ENCODE data around the gene ARHGAP23.

ARHGAP23 gene

DNA sequence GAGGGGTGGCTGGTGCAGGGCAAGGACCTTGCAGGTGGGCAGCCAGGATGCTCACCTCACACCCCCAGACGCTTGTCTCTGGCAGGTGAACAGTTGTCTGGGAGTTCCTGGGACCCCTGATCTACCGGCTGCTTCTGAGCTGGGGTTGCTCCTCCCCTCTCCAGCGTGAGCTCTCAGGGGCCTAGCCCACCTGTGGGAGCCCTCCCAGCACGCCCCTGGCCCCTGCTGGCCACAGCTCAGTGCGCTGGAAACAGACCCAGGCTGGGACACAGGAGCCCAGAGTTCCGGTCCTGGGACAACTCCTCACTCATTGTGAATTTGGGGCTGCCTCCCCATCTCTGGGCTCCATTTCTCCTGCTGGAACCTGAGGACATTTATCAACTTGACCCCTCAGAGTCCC, 30.3 kb downstream of the ARHGAP23 start:
- Histone ChIP-seq H2AFZ (ENCODE audit: low read depth, low read length, severe bottlenecking) (no peak overlapping the region), H3K27me3 (ENCODE audit: low read length) (no peaks in the 10 kb centered on the region), H3K9ac (ENCODE audit: low read length) (no peak overlapping the region), H3K4me3 (ENCODE audit: insufficient read depth, low read length, poor library complexity, severe bottlenecking) (no peak overlapping the region), H3K9me2 (replicated peaks; ENCODE audit: insufficient read depth, low read length) (no peaks in the 10 kb centered on the region), H3K36me3 (ENCODE audit: low read length) (no peaks in the 10 kb centered on the region), H3K27ac (ENCODE audit: low read depth, low read length) (no peak overlapping the region), H3K9me3 (ENCODE audit: insufficient read depth, low read length) (no peaks in the 10 kb centered on the region), H3K4me2 (ENCODE audit: low read depth, low read length, poor library complexity, severe bottlenecking) (no peak overlapping the region), H3F3A (ENCODE audit: insufficient read depth) (no peaks in the 10 kb centered on the region), H3K79me2 (ENCODE audit: insufficient read depth, low read length) (no peaks in the 10 kb centered on the region), H4K20me1 (ENCODE audit: low read depth, low read length) (no peaks in the 10 kb centered on the region)
- TF ChIP-seq EZH2phosphoT487 (conservative IDR thresholded peaks at IDR 0.05; ENCODE audit: low read length) (no peak), CTCF (IDR thresholded peaks at IDR 0.05; ENCODE audit: insufficient read depth, low read length, poor library complexity, severe bottlenecking) (no peak)

DNA sequence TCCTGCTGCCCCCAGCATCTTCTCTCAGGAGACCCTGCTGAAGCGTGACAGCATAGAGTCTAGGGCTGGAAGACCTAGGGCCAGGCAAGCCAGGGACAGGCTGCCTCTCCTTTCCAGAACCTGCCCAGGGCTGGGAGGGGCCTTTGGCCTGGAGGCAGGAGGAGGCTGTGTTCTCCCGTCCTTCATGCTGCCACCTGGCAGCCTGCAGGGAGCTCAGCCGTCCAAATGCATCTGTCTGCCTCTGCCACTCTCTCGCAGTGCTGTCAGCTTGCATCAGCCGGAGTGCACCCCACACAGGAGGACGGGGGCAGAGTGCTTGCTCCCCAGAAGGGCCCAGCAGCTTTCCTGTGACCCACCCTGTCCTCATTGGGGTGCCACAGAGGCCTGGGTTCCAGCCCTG, 31.3 kb downstream of the ARHGAP23 start:
- no peak overlapping the region for H3K4me2 ChIP-seq (ENCODE audit: low read depth, low read length, poor library complexity, severe bottlenecking)
- TF ChIP-seq EZH2phosphoT487 (conservative IDR thresholded peaks at IDR 0.05; ENCODE audit: low read length): no peak
- TF ChIP-seq CTCF (IDR thresholded peaks at IDR 0.05; ENCODE audit: insufficient read depth, low read length, poor library complexity, severe bottlenecking): no peak
- no peak overlapping the region for H2AFZ ChIP-seq (ENCODE audit: low read depth, low read length, severe bottlenecking)
- H3K9ac ChIP-seq (ENCODE audit: low read length): no peak overlapping the region
- no peaks in the 10 kb centered on the region for H3F3A ChIP-seq (ENCODE audit: insufficient read depth)
- H3K9me3 ChIP-seq (ENCODE audit: insufficient read depth, low read length): no peaks in the 10 kb centered on the region
- no peaks in the 10 kb centered on the region for H3K9me2 ChIP-seq (replicated peaks; ENCODE audit: insufficient read depth, low read length)
- H4K20me1 ChIP-seq (ENCODE audit: low read depth, low read length): no peaks in the 10 kb centered on the region
- H3K4me3 ChIP-seq (ENCODE audit: insufficient read depth, low read length, poor library complexity, severe bottlenecking): no peak overlapping the region
- no peaks in the 10 kb centered on the region for H3K27me3 ChIP-seq (ENCODE audit: low read length)
- H3K27ac ChIP-seq (ENCODE audit: low read depth, low read length): no peak overlapping the region
- no peaks in the 10 kb centered on the region for H3K79me2 ChIP-seq (ENCODE audit: insufficient read depth, low read length)
- H3K36me3 ChIP-seq (ENCODE audit: low read length): no peaks in the 10 kb centered on the region

GRCh38 chr17:38460082-38460715, 31.9 kb downstream of the ARHGAP23 start:
- no peaks in the 10 kb centered on the region for H3K36me3 ChIP-seq (ENCODE audit: low read length)
- H3K9me2 ChIP-seq (replicated peaks; ENCODE audit: insufficient read depth, low read length): no peaks in the 10 kb centered on the region
- TF ChIP-seq CTCF (IDR thresholded peaks at IDR 0.05; ENCODE audit: insufficient read depth, low read length, poor library complexity, severe bottlenecking) (no peak), EZH2phosphoT487 (conservative IDR thresholded peaks at IDR 0.05; ENCODE audit: low read length) (no peak)
- no peaks in the 10 kb centered on the region for H3K79me2 ChIP-seq (ENCODE audit: insufficient read depth, low read length)
- no peak overlapping the region for H3K4me3 ChIP-seq (ENCODE audit: insufficient read depth, low read length, poor library complexity, severe bottlenecking)
- no peaks in the 10 kb centered on the region for H3K9me3 ChIP-seq (ENCODE audit: insufficient read depth, low read length)
- no peaks in the 10 kb centered on the region for H3F3A ChIP-seq (ENCODE audit: insufficient read depth)
- no peak overlapping the region for H3K9ac ChIP-seq (ENCODE audit: low read length)
- no peak overlapping the region for H3K27ac ChIP-seq (ENCODE audit: low read depth, low read length)
- H3K4me2 ChIP-seq (ENCODE audit: low read depth, low read length, poor library complexity, severe bottlenecking): no peak overlapping the region
- H3K27me3 ChIP-seq (ENCODE audit: low read length): no peaks in the 10 kb centered on the region
- no peaks in the 10 kb centered on the region for H4K20me1 ChIP-seq (ENCODE audit: low read depth, low read length)
- no peak overlapping the region for H2AFZ ChIP-seq (ENCODE audit: low read depth, low read length, severe bottlenecking)
